Gastrocnemius medialis (tissue), 4 donors: ENCODE measurements around the gene TSPYL2.

Source experiments
- CTCF ChIP-seq, 5 experiments: fragments of 450-650 bp in 3 of 5; fragments of 200-600 bp in 2 of 5; sonication (generic) in 2 of 5; IDR thresholded peaks in 4 of 5; conservative IDR thresholded peaks in 1 of 5; 1 replicate in 4 of 5; 2 replicates in 1 of 5; pipeline ENCODE4 v1.5.1; 2016 to 2019; ENCODE audit warnings: antibody characterized with exemption in 5 of 5, mild to moderate bottlenecking in 3 of 5, moderate library complexity in 3 of 5
- POLR2A ChIP-seq, 2 donors: fragments of 450-650 bp; IDR thresholded peaks; one replicate each; pipeline ENCODE4 v1.6.1; 2017; ENCODE audit warnings: antibody characterized with exemption in 2 of 2, mild to moderate bottlenecking in 2 of 2, moderate library complexity in 2 of 2

GRCh38 chrX:53076671-53077070 is 5.5 kb upstream of the TSPYL2 start:
- TF ChIP-seq CTCF (IDR thresholded peaks at IDR 0.05 in 4 of 5, conservative IDR thresholded peaks at IDR 0.05 in 1 of 5) (no peak), POLR2A (IDR thresholded peaks at IDR 0.05) (no peak)
